CD1c-positive myeloid dendritic cell (primary cell): ENCODE measurements around the gene BPTF.
A peak's percentile ranks its signal among the peaks of the same experiment; 100 is the strongest.
"Not testable (repeated sequence)": the region's sequence is repeated elsewhere in the genome, so short reads cannot be mapped to it uniquely, and the experiment has no call there.

ENCODE experiments used
- DNase-seq: peaks from one replicate; pipeline ENCODE4 v3.0.0-alpha.2; 2016; ENCODE audit errors: extremely low spot score

BPTF gene

DNA sequence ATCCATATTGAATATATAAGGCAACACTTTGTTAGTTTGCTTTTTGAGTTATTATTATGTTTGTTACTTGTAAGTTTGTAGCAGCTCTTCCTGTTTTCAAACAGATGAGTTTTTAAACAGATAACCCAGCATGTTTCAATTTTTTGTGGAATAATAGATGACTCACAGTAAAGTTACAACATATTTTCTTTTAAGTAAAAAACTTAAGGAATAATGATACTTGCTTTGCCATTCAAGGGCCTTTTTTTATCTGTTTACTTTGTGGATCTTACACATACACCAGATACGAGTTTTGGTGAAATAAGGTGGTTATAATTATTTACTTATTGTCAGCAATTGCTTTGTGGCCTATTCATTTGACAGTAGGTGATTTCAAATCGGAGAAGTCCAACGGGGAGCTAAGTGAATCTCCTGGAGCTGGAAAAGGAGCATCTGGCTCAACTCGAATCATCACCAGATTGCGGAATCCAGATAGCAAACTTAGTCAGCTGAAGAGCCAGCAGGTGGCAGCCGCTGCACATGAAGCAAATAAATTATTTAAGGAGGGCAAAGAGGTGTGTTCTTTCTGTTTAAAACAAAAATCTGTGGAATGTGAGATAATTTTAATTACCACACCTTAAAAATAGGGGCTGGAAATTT, 66.3 kb downstream of the BPTF start:
- no peak for DNase-seq

DNA sequence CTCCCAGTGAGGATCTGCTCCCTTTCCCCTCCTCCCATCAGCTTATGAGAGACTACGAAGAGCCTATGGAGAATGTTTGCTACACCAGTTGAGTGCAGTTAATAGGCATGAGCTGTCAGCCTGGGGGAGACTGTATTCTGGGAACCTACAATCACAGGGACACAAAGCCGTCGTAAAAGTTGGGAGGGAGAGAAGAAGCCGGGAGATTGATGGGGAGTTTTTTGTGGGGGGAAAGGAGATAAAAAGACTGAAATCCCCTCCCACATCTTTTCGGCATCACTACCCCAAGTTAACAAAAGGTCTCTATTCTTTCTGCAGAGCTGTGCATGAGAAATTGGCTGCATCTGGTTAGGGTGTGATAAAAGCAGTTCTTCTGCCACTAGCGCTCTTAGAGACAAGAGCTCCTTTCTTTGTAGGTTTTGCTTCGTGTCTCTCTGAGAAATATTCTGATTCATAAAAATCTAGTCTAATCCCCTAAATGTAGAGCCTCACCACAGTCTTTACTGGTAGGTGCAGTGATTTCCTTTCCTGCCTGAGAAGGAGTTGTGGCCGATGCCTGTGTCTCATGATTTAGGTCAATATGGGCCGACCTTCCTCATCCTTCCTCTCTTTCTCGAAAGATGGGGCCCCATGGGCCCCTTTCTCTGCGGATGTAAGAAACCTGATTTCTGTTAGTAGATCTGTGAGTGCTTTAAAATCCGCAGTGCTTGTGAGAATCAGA, 77.4 kb downstream of the BPTF start:
- no peak for DNase-seq

DNA sequence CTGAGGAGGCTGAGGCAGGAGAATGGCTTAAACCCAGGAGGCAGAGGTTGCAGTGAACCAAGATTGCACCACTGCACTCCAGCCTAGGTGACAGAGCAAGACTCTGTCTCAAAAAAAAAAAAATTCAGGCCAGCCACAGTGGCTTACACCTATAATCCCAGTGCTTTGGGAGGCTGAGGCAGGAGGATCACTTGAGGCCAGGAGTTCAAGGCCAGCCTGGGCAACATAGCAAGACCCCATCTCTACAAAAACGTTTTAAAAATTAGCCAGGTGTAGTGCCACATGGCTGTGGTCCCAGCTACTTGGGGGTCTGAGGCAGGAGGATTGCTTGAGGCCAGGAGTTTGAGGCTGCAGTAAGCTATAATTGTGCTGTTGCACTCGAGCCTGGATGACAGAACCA, 80.0 kb downstream of the BPTF start:
- DNase-seq: not testable (repeated sequence)

DNA sequence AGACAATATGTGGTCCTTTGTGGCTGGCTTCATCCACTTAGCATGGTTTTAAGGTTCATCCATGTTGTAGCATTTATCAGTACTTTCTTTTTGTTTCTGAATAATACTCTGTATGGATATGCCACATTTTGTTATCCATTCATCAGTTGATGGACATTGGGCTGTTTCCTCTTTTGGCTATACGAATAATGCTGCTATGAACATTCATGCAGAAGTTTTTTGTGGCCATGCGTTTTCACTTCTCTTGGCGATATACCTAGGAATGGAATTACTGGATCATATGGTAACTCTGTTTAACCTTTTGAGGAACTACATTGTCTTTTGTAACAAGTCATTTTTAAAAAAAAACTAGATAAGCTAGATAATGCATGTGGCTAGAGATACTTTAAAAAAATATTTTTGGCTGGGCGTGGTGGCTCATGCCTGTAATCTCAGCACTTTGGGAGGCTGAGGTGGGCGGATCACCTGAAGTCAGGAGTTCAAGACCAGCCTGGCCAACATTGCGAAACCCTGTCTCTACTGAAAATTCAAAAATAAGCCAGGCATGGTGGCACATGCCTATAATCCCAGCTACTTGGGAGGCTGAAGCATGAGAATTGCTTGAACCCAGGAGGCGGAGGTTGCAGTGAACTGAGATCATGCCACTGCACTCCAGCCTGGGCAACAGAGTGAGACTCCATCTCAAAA, 85.0 kb downstream of the BPTF start:
- DNase-seq: peak; percentile 64

DNA sequence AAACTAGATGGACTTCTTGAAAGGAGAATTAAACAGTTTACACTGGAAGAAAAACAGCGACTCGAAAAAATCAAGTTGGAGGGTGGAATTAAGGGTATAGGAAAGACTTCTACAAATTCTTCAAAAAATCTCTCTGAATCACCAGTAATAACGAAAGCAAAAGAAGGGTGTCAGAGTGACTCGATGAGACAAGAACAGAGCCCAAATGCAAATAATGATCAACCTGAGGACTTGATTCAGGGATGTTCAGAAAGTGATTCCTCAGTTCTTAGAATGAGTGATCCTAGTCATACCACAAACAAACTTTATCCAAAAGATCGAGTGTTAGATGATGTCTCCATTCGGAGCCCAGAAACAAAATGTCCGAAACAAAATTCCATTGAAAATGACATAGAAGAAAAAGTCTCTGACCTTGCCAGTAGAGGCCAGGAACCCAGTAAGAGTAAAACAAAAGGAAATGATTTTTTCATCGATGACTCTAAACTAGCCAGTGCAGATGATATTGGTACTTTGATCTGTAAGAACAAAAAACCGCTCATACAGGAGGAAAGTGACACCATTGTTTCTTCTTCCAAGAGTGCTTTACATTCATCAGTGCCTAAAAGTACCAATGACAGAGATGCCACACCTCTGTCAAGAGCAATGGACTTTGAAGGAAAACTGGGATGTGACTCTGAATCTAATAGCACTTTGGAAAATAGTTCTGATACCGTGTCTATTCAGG, 85.9 kb downstream of the BPTF start:
- no peak for DNase-seq

DNA sequence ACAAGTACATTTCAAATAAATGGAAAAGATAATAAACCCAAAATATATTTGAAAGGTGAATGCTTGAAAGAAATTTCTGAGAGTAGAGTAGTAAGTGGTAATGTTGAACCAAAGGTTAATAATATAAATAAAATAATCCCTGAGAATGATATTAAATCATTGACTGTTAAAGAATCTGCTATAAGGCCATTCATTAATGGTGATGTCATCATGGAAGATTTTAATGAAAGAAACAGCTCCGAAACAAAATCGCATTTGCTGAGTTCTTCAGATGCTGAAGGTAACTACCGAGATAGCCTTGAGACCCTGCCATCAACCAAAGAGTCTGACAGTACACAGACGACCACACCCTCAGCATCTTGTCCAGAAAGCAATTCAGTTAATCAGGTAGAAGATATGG, 86.8 kb downstream of the BPTF start:
- no peak for DNase-seq

DNA sequence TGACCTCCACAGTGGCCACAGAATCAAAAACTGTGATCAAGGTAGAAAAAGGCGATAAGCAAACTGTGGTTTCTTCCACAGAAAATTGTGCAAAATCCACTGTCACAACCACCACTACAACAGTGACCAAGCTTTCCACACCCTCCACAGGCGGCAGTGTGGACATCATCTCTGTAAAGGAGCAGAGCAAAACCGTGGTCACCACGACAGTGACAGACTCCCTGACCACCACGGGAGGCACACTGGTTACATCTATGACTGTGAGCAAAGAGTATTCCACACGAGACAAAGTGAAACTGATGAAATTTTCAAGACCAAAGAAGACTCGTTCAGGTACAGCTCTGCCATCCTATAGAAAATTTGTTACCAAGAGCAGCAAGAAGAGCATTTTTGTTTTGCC, 87.4 kb downstream of the BPTF start:
- no peak for DNase-seq

DNA sequence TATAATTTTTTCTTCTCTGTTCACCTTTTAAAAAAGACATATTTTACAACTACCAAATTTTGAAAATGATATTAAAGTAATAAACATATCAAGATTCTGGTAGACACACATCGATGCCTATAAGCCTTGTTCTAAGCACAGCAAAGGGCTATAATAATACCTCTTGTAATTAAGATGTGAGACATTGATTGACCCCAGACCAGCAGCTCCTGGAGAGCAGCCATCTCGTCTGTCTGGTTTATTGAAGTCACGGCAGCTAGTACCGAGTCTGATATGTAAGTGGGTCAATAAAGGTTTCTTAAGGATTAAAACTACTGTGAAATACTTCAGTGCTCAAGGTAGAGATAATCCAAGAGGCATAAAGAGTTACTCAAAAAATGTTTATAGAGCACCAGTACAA, 94.9 kb downstream of the BPTF start:
- no peak for DNase-seq

DNA sequence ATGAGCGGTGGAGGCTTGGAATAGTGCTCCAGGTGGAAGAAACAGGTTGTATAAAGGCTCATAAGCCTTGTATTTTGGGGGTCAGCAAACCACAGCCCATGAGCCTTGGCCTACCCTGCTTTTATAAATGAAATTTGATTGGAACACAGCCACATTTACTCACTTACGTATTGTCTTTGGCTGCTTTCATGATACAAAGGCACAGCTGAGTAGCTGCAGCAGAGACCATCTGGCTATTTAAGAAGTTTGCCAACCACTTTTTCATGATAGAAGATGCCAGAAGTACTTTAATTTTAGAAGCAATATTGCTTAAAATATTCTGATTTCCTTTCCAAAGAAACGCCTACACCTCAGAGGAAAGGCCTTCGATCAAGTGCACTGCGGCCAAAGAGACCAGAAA, 97.2 kb downstream of the BPTF start:
- no peak for DNase-seq

DNA sequence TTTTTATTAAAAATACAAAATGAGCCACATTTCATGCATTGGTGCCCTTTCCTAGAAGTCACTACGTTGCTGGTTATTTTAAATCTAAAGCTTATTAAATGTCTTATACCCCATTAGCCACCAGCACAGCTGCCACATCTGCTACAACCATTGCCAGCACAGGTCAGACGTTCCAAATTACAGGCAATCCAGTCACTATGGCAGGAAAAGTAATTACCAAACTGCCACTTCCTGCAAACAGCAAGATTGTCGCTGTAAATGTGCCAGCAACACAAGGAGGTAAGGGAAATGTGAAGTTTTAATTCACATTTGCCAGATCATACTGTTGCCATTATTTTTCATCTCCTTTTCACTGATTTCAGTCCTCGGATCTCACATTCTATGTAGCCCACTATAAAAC, 103.5 kb downstream of the BPTF start:
- not testable (repeated sequence) for DNase-seq

DNA sequence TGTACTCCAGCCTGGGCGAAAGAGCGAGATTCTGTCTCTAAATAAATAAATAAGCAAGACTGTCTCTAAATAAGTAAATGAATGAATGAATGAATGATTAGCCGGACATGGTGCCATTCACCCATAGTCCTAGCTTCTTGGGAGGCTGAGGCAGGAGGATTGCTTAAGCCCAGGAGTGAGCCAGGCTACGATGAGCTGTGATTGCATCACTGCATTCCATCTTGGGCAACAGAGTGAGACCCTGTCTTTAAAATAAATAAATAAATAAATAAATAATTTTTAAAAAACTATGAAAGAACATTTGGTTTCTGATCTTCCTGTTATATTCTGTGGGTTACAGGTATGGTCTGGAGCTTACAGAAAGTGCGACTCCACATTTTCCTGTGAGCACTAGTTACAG, 105.9 kb downstream of the BPTF start:
- DNase-seq: no peak

DNA sequence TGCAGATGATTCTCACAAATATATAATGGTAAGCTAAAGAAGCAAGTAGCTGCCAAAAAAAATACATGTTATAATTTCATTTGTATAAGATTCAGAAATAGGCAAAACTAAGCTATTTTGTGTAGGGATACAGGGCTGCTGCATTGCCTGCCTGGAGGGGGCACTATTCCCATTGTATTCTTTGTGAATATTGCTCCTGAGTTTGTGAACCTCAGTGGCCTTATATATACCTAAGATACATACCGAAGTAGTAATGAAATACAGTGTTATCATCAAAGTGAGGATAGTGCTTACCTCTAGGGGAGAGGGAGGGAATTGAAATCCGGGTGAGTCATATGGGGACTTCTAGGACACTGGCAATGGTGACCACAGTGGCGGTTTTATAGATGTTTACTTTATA, 117.5 kb downstream of the BPTF start:
- peak; percentile 2 for DNase-seq

DNA sequence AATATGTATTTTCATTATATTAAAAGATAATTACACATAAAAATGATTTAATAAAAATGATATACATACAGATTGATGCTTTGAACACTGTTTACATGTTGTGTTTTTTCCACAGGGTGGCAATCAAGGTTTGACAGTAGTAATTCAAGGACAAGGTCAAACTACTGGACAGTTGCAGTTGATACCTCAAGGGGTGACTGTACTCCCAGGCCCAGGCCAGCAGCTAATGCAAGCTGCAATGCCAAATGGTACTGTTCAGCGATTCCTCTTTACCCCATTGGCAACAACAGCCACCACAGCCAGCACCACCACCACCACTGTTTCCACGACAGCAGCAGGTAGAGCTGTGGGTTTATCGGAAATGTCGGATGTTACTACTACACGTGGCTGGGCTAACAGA, 118.7 kb downstream of the BPTF start:
- no peak for DNase-seq

DNA sequence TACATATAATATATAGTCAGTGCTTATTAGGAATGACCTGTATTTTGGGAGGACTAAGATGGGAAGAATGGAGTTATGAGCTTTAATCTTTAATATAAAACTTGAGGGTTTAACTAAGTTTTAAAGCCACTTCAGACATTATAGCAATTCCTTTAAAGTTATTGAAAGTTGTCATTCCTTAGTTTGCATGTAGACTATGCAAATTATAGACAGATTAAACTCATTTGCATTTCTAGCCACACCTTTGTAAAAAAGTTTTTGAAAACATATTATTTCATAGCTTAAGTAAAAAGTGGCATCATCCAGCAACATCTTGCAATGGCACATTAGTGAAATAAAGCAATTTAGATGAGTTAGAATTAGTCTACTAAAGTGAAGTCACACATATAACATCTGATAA, 121.2 kb downstream of the BPTF start:
- no peak for DNase-seq

DNA sequence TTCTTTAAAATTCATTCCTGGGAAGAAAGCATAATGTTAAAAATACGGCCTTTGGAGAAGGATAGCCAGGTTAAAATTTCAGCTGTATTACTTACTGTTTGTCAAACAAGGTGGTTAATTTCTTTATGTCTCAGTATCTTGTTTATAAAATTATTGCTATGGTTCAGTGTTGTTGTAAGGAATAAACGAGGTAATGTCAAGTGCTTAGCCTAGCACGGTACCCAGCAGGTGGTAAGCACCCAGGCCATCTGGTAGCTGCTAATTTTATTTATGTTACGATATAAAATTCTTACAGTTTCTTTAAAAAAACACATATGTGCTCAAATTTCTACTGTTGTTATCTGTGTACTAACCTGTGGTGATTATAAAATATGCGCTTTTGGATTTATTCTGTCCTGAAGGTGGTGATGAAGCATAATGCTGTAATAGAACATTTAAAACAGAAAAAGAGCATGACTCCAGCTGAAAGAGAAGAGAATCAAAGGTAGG, 122.1 kb downstream of the BPTF start:
- no peak for DNase-seq

DNA sequence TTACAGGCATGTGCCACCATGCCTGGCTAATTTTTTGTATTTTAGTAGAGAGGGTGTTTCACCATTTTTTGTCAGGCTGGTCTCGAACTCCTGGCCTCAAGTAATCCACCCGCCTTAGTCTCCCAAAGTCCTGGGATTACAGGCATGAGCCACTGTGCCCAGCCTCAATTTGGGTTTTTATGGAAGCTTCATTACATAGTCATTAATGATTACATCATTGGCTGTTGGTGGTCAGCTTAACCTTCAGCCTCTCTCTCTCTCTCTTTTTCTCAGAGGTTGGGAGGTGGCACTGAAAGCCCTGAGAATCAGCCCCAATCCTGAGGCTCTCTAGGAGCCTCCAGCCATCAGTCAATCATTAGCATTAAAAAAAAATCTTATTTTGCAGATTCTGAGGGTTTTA, 125.6 kb downstream of the BPTF start:
- no peak for DNase-seq

DNA sequence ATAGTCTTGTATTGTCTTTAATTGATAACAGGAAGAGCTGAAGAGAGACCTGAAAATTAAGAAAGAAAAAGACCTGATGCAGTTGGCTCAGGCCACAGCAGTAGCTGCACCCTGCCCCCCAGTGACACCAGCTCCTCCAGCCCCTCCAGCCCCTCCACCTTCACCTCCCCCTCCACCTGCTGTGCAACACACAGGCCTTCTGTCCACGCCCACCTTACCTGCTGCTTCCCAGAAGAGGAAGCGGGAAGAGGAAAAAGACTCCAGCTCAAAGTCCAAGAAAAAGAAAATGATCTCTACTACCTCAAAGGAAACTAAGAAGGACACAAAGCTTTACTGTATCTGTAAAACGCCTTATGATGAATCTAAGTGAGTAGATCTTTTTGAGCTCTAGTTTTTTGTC, 134.2 kb downstream of the BPTF start:
- DNase-seq: no peak

DNA sequence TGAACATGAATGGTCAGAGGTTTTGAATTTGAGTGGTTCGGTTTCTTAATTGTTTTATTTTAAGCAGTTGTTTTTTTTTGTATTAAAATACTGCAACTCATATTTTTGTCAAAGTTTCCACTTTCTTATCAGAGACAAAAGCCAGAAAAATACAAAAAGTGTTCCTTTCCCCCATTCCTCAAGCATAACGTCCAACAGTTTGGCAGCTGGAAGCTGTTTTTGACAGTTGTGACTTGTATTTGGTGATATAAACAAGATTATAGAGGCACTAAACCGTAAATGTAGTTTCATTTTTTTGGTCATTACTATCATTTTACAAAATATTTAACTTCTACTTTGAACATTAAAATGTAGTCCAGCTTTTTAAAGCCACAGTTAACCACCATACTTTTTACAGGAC, 135.0 kb downstream of the BPTF start:
- not testable (repeated sequence) for DNase-seq

DNA sequence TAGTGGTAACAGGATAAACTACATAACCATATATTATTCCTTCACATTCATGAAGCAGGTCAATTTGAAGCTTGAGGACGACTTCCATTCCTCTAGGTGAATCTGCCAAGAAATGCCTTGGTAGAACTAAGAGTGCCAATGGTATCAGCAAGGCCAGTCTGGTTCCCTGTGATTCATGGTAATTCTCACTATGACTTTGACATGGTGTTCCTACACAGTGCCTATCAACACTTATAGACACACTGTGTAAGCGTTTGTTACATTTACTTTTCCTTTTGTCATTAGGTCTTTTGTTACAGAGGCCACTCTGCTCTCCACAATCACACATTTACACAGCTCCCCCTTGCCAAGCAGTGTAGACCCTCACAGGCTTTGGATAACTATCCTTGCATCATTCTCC, 136.9 kb downstream of the BPTF start:
- DNase-seq: not testable (repeated sequence)

DNA sequence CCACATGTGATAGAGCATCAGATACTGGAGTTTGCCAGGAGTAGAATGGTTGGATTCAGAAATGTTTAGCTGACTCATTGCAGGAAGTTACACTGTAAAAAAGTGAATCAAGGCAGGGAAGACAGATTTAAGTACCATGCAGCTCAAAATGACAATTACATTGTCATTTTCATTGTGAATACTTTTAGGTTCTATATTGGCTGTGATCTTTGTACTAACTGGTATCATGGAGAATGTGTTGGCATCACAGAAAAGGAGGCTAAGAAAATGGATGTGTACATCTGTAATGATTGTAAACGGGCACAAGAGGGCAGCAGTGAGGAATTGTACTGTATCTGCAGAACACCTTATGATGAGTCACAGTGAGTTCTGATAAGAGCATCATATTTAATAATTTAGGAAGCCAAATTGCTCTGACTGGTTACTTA, 137.9 kb downstream of the BPTF start:
- DNase-seq: peak; percentile 75

DNA sequence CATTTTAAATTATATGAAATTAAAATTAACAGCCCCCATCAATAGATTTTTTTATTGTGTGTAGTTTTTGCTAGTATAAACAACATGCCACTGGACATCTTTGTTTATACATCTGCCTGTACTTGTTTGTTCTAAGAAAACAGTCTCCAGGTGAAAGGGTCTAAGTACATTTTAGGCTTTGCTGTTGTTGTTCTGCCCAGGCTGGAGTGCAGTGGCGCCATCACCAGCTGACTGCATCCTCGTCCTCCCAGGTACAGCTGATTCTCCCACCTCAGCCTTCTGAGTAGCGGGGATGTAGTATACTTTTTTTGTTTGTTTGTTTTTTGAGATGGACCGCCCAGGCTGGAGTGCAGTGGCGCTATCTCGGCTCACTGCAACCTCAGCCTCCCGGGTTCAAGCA, 145.5 kb downstream of the BPTF start:
- no peak for DNase-seq

DNA sequence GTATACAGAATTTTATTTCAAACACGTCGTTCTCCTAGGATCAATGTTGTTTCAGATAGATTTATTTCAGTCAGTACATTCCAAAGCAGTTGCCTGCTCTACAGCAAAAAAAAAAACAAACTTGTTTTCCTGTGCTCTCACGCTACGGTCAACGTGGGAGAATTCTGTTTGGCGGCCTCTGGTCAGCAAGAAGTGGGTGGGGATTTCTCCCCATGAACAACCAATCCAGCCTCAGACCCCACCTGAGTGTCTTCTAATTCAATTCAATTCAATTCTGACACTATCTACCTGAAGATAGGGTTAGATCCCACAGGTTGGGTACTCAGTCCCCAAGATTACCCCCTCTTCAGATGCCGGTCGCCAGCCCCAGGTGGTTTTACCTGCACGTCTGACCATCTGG, 148.9 kb downstream of the BPTF start:
- no peak for DNase-seq
